Chondrocyte (in vitro differentiated cells): ENCODE data around the gene HRH4. TPM values are rescaled to one million over a fixed set of nuclear protein-coding genes. Genes with fewer than 3 reads are reported as not detected.
A peak's percentile ranks its signal among the peaks of the same experiment; 100 is the strongest.

Experiments
- DNase-seq: peaks from one replicate; pipeline ENCODE4 v3.0.0; 2021; ENCODE audit warnings: mixed read lengths, low spot score
- H3K27ac Mint-ChIP-seq: one replicate; pipeline ENCODE4 v1.8.0; 2021; ENCODE audit warnings: mild to moderate bottlenecking, moderate library complexity, mixed read lengths; ENCODE audit not compliant: unreplicated experiment
- H3K27me3 Mint-ChIP-seq: 2 replicates; pipeline ENCODE4 v1.8.0; 2021; ENCODE audit warnings: low read depth, mixed read lengths
- H3K36me3 Mint-ChIP-seq: 2 replicates; pipeline ENCODE4 v1.8.0; 2021; ENCODE audit warnings: low read depth, mixed read lengths
- H3K4me1 Mint-ChIP-seq: 2 replicates; pipeline ENCODE4 v1.8.0; 2021; ENCODE audit warnings: low read depth, mild to moderate bottlenecking, mixed read lengths
- H3K4me3 Mint-ChIP-seq: one replicate; pipeline ENCODE4 v1.8.0; 2021; ENCODE audit warnings: mild to moderate bottlenecking, moderate library complexity, mixed read lengths; ENCODE audit not compliant: unreplicated experiment
- H3K9me3 Mint-ChIP-seq: 2 replicates; pipeline ENCODE4 v1.8.0; 2021; ENCODE audit warnings: low read depth, mixed read lengths
- CTCF ChIP-seq: fragments of 200-600 bp; sonication (generic); IDR thresholded peaks from 2 replicates; pipeline ENCODE4 v1.5.0; 2021; ENCODE audit warnings: antibody characterized with exemption, mild to moderate bottlenecking, moderate library complexity
- total RNA-seq: library from RNA; stranded (reverse); gene quantifications from 3 replicates; pipeline ENCODE4 v1.2.1, GENCODE V29; 2021

Gene HRH4
- total RNA-seq, 1 donor from 2014 or later: not detected

GRCh38 chr18:24446953-24447538 lies 13.4 kb upstream of the HRH4 start:
- no peaks in the 10 kb centered on the region for H3K9me3 Mint-ChIP-seq
- TF ChIP-seq CTCF: peak; percentile 68
- peaks cover 30% of the 10 kb centered on the region for H3K36me3 Mint-ChIP-seq
- no peaks in the 10 kb centered on the region for H3K4me1 Mint-ChIP-seq
- H3K27me3 Mint-ChIP-seq: no peaks in the 10 kb centered on the region
- no peak for DNase-seq
- no peak overlapping the region for H3K27ac Mint-ChIP-seq
- no peak overlapping the region for H3K4me3 Mint-ChIP-seq

- Mint-ChIP-seq H3K4me1 (no peaks in the 10 kb centered on the region), H3K9me3 (no peaks in the 10 kb centered on the region), H3K27ac (no peak overlapping the region), H3K4me3 (no peak overlapping the region), H3K27me3 (no peaks in the 10 kb centered on the region), H3K36me3 (peaks cover 32% of the 10 kb centered on the region)
- no peak for TF ChIP-seq CTCF
- DNase-seq: no peak
Observed at GRCh38 chr18:24447961-24448360, 12.5 kb upstream of the HRH4 start.

GRCh38 chr18:24456549-24456948 lies 3.9 kb upstream of the HRH4 start:
- no peak for TF ChIP-seq CTCF
- Mint-ChIP-seq H3K36me3 (peaks cover 17% of the 10 kb centered on the region), H3K27me3 (no peaks in the 10 kb centered on the region), H3K27ac (no peak overlapping the region), H3K4me3 (no peak overlapping the region), H3K9me3 (no peaks in the 10 kb centered on the region), H3K4me1 (no peaks in the 10 kb centered on the region)
- no peak for DNase-seq

- Mint-ChIP-seq H3K9me3 (no peaks in the 10 kb centered on the region), H3K27ac (no peak overlapping the region), H3K27me3 (no peaks in the 10 kb centered on the region), H3K4me1 (no peaks in the 10 kb centered on the region), H3K4me3 (no peak overlapping the region), H3K36me3 (peaks cover 4% of the 10 kb centered on the region)
- TF ChIP-seq CTCF: no peak
- DNase-seq: no peak
Observed at GRCh38 chr18:24459772-24460171, 665 bp upstream of the HRH4 start.

GRCh38 chr18:24461996-24462395 lies 1.6 kb downstream of the HRH4 start:
- no peaks in the 10 kb centered on the region for H3K4me1 Mint-ChIP-seq
- H3K4me3 Mint-ChIP-seq: no peak overlapping the region
- no peak for TF ChIP-seq CTCF
- H3K36me3 Mint-ChIP-seq: no peaks in the 10 kb centered on the region
- H3K27ac Mint-ChIP-seq: no peak overlapping the region
- no peaks in the 10 kb centered on the region for H3K27me3 Mint-ChIP-seq
- no peaks in the 10 kb centered on the region for H3K9me3 Mint-ChIP-seq
- no peak for DNase-seq
